ENCODE results near the gene FAM83G.
A peak's percentile ranks its signal among the peaks of the same experiment; 100 is the strongest.

Gene FAM83G

GRCh38 chr17:18994631-18995030 is 9.9 kb downstream of the FAM83G start:
- Histone ChIP-seq H2AFZ (ENCODE audit: low read length) (no peak overlapping the region), H4K20me1 (ENCODE audit: insufficient read depth, low read length, poor library complexity, severe bottlenecking) (no peaks in the 10 kb centered on the region), H3K27me3 (ENCODE audit: insufficient read depth, low read length, poor library complexity, severe bottlenecking) (no peaks in the 10 kb centered on the region), H3F3A (ENCODE audit: low read depth) (no peaks in the 10 kb centered on the region), H3K9me2 (replicated peaks; ENCODE audit: low read depth, low read length) (no peaks in the 10 kb centered on the region), H3K9ac (ENCODE audit: low read depth, low read length, poor library complexity, severe bottlenecking) (peak overlapping the region; percentile 68), H3K4me1 (ENCODE audit: insufficient read depth, low read length, poor library complexity, severe bottlenecking) (peaks cover 52% of the 10 kb centered on the region), H3K4me2 (ENCODE audit: low read depth, low read length, poor library complexity, severe bottlenecking) (peak overlapping the region; percentile 15), H3K36me3 (ENCODE audit: insufficient read depth, low read length) (no peaks in the 10 kb centered on the region), H3K4me3 (ENCODE audit: low read length, poor library complexity, severe bottlenecking) (no peak overlapping the region), H3K79me2 (ENCODE audit: insufficient read depth, low read length) (no peaks in the 10 kb centered on the region), H3K9me3 (ENCODE audit: insufficient read depth, low read depth, low read length) (0 out of 2 replicates have a peak, but pooled peaks cover 3% of the 10 kb centered on the region)
- no peak for TF ChIP-seq CTCF (conservative IDR thresholded peaks at IDR 0.05; ENCODE audit: low read length)
- TF ChIP-seq EZH2phosphoT487 (IDR thresholded peaks at IDR 0.05; ENCODE audit: borderline replicate concordance), result no peak

- Histone ChIP-seq H3F3A (ENCODE audit: low read depth) (no peaks in the 10 kb centered on the region), H4K20me1 (ENCODE audit: insufficient read depth, low read length, poor library complexity, severe bottlenecking) (no peaks in the 10 kb centered on the region), H3K79me2 (ENCODE audit: insufficient read depth, low read length) (no peaks in the 10 kb centered on the region), H3K4me1 (ENCODE audit: insufficient read depth, low read length, poor library complexity, severe bottlenecking) (peaks cover 52% of the 10 kb centered on the region), H3K9me3 (ENCODE audit: insufficient read depth, low read depth, low read length) (0 out of 2 replicates have a peak, but pooled peaks cover 3% of the 10 kb centered on the region), H3K4me2 (ENCODE audit: low read depth, low read length, poor library complexity, severe bottlenecking) (peak overlapping the region; percentile 73), H3K27me3 (ENCODE audit: insufficient read depth, low read length, poor library complexity, severe bottlenecking) (no peaks in the 10 kb centered on the region), H3K4me3 (ENCODE audit: low read length, poor library complexity, severe bottlenecking) (no peak overlapping the region), H3K9ac (ENCODE audit: low read depth, low read length, poor library complexity, severe bottlenecking) (peak overlapping the region; percentile 68), H3K36me3 (ENCODE audit: insufficient read depth, low read length) (no peaks in the 10 kb centered on the region), H3K9me2 (replicated peaks; ENCODE audit: low read depth, low read length) (no peaks in the 10 kb centered on the region), H2AFZ (ENCODE audit: low read length) (no peak overlapping the region)
- TF ChIP-seq CTCF (conservative IDR thresholded peaks at IDR 0.05; ENCODE audit: low read length), result no peak
- no peak for TF ChIP-seq EZH2phosphoT487 (IDR thresholded peaks at IDR 0.05; ENCODE audit: borderline replicate concordance)
Observed at GRCh38 chr17:18993905-18994526, 10.5 kb downstream of the FAM83G start.

- Histone ChIP-seq H3K36me3 (ENCODE audit: insufficient read depth, low read length) (no peaks in the 10 kb centered on the region), H2AFZ (ENCODE audit: low read length) (no peak overlapping the region), H3K4me1 (ENCODE audit: insufficient read depth, low read length, poor library complexity, severe bottlenecking) (peaks cover 64% of the 10 kb centered on the region), H3K79me2 (ENCODE audit: insufficient read depth, low read length) (no peaks in the 10 kb centered on the region), H3K9me3 (ENCODE audit: insufficient read depth, low read depth, low read length) (0 out of 2 replicates have a peak, but pooled peaks cover 3% of the 10 kb centered on the region), H3K4me3 (ENCODE audit: low read length, poor library complexity, severe bottlenecking) (peak overlapping the region; percentile 50), H4K20me1 (ENCODE audit: insufficient read depth, low read length, poor library complexity, severe bottlenecking) (no peaks in the 10 kb centered on the region), H3K9me2 (replicated peaks; ENCODE audit: low read depth, low read length) (no peaks in the 10 kb centered on the region), H3K4me2 (ENCODE audit: low read depth, low read length, poor library complexity, severe bottlenecking) (peak overlapping the region; percentile 73), H3F3A (ENCODE audit: low read depth) (no peaks in the 10 kb centered on the region), H3K9ac (ENCODE audit: low read depth, low read length, poor library complexity, severe bottlenecking) (peak overlapping the region; percentile 68), H3K27me3 (ENCODE audit: insufficient read depth, low read length, poor library complexity, severe bottlenecking) (no peaks in the 10 kb centered on the region)
- TF ChIP-seq CTCF (conservative IDR thresholded peaks at IDR 0.05; ENCODE audit: low read length) (no peak), EZH2phosphoT487 (IDR thresholded peaks at IDR 0.05; ENCODE audit: borderline replicate concordance) (no peak)
Observed at GRCh38 chr17:18992454-18993130, 12.0 kb downstream of the FAM83G start.

All from Loucy (cell line).